H1 (cell line): ENCODE measurements around the gene PRRG1. TPM values are rescaled to one million over a fixed set of nuclear protein-coding genes. Genes with fewer than 3 reads are reported as not detected.

ENCODE experiments used
- CTCF ChIA-PET: fragments of 300-600 bp; sonication (Branson Sonifier 250); formaldehyde crosslinking; loops from one replicate; lab custom pipeline; 2021; ENCODE audit not compliant: partially characterized antibody; lab: Charles Lee
- POLR2A ChIA-PET: fragments of 300-600 bp; sonication (Branson Sonifier 250); formaldehyde crosslinking; loops from one replicate; lab custom pipeline; 2021; ENCODE audit warnings: inconsistent platforms; ENCODE audit not compliant: partially characterized antibody; lab: Charles Lee
- DNase-seq, 2 experiments: peaks; one replicate each; pipeline versions ENCODE4 v3.0.0 to v3.0.0-alpha.2; 2010 to 2022; ENCODE audit warnings: low spot score in 2 of 2, low read depth in 1 of 2, mixed read lengths in 1 of 2
- FAIRE-seq: peaks from 2 replicates; lab custom pipeline; 2011; peaks lifted over from hg19 to GRCh38; lab: Jason Lieb, UNC
- H2AFZ ChIP-seq: 2 replicates; pipeline ENCODE4 v1.8.1; 2012; ENCODE audit warnings: low read length, inconsistent platforms
- H2AK5ac ChIP-seq: 2 replicates; pipeline ENCODE4 v1.6.1; 2013; ENCODE audit warnings: low read depth, low read length
- H2BK120ac ChIP-seq: replicated peaks from 2 replicates; pipeline ENCODE3; 2013; ENCODE audit warnings: low read depth, low read length, inconsistent platforms
- H2BK12ac ChIP-seq: 2 replicates; pipeline ENCODE4 v1.6.1; 2013; ENCODE audit warnings: low read depth, low read length
- H2BK15ac ChIP-seq: 2 replicates; pipeline ENCODE4 v1.6.1; 2013; ENCODE audit warnings: low read length
- H2BK20ac ChIP-seq: 2 replicates; pipeline ENCODE4 v1.6.1; 2013; ENCODE audit warnings: low read length
- H2BK5ac ChIP-seq: 2 replicates; pipeline ENCODE4 v1.6.1; 2013; ENCODE audit warnings: low read depth, low read length
- H3K14ac ChIP-seq: 2 replicates; pipeline ENCODE4 v1.6.1; 2013; ENCODE audit warnings: inconsistent platforms; ENCODE audit not compliant: insufficient read length
- H3K18ac ChIP-seq: 2 replicates; pipeline ENCODE4 v1.6.1; 2013; ENCODE audit warnings: low read length; ENCODE audit errors: extremely low read depth
- H3K23ac ChIP-seq: 2 replicates; pipeline ENCODE4 v1.6.1; 2013; ENCODE audit warnings: inconsistent platforms; ENCODE audit not compliant: insufficient read length
- H3K23me2 ChIP-seq: 2 replicates; pipeline ENCODE4 v1.6.1; 2013; ENCODE audit warnings: low read depth, low read length
- H3K27ac ChIP-seq: 2 replicates; pipeline ENCODE4 v1.6.1; 2011; ENCODE audit warnings: low read depth, low read length, inconsistent platforms
- H3K27me3 ChIP-seq, 4 experiments: replicated peaks in 1 of 4; 1 replicate in 1 of 4; 2 replicates in 3 of 4; pipeline versions ENCODE4 v1.6.1 to v1.8.1; 2011 to 2013; ENCODE audit warnings: low read length in 3 of 4, mild to moderate bottlenecking in 3 of 4, inconsistent platforms in 2 of 4, mixed read lengths in 2 of 4, moderate library complexity in 1 of 4; ENCODE audit not compliant: control insufficient read depth in 3 of 4, insufficient read depth in 3 of 4; ENCODE audit errors: extremely low read depth in 1 of 4
- H3K36me3 ChIP-seq, 4 experiments: 2 replicates each; pipeline versions ENCODE4 v1.6.1 to v1.8.1; 2011 to 2013; ENCODE audit warnings: mild to moderate bottlenecking in 4 of 4, low read length in 3 of 4, moderate library complexity in 2 of 4, control low read depth in 1 of 4, inconsistent platforms in 1 of 4; ENCODE audit not compliant: insufficient read depth in 4 of 4, control insufficient read depth in 2 of 4
- H3K4ac ChIP-seq: replicated peaks from 2 replicates; pipeline ENCODE3; 2013; ENCODE audit warnings: low read length, low read depth, mixed read lengths, inconsistent platforms; ENCODE audit not compliant: insufficient read length
- H3K4me1 ChIP-seq, 4 experiments: replicated peaks in 1 of 4; 1 replicate in 1 of 4; 2 replicates in 3 of 4; pipeline versions ENCODE4 v1.6.1 to v1.8.1; 2011 to 2013; ENCODE audit warnings: low read length in 3 of 4, inconsistent platforms in 2 of 4, mixed read lengths in 1 of 4; ENCODE audit not compliant: insufficient read depth in 4 of 4, control insufficient read depth in 3 of 4
- H3K4me2 ChIP-seq, 2 experiments: 2 replicates each; pipeline versions ENCODE4 v1.6.1 to v1.8.1; 2011 to 2013; ENCODE audit warnings: low read depth in 2 of 2, low read length in 2 of 2, control low read depth in 1 of 2, inconsistent platforms in 1 of 2, mild to moderate bottlenecking in 1 of 2; ENCODE audit not compliant: insufficient read depth in 1 of 2
- H3K4me3 ChIP-seq, 4 experiments: fragments of 200-600, 300-600 bp in 1 of 4; sonication (generic), shearing (Covaris generic), sonication (Bioruptor Twin) in 1 of 4; 2 replicates each; pipeline versions ENCODE4 v1.5.1 to v1.8.1; 2011 to 2016; ENCODE audit warnings: low read length in 4 of 4, low read depth in 3 of 4, control low read depth in 2 of 4, inconsistent platforms in 2 of 4, mild to moderate bottlenecking in 2 of 4, mixed read lengths in 1 of 4, moderate library complexity in 1 of 4; ENCODE audit not compliant: insufficient read depth in 2 of 4; ENCODE audit errors: extremely low read depth in 1 of 4
- H3K56ac ChIP-seq: replicated peaks from 2 replicates; pipeline ENCODE3; 2013; ENCODE audit warnings: low read depth, mild to moderate bottlenecking, mixed read lengths, low read length, inconsistent platforms; ENCODE audit not compliant: insufficient read length
- H3K79me1 ChIP-seq: 2 replicates; pipeline ENCODE4 v1.6.1; 2013; ENCODE audit warnings: low read depth, low read length, control low read depth
- H3K79me2 ChIP-seq, 2 experiments: 2 replicates each; pipeline versions ENCODE4 v1.6.1 to v1.8.1; 2012 to 2013; ENCODE audit warnings: low read length in 2 of 2, mild to moderate bottlenecking in 2 of 2, inconsistent platforms in 1 of 2; ENCODE audit not compliant: insufficient read depth in 2 of 2, control insufficient read depth in 1 of 2
- H3K9ac ChIP-seq, 4 experiments: replicated peaks in 1 of 4; 1 replicate in 1 of 4; 2 replicates in 3 of 4; pipeline versions ENCODE4 v1.6.1 to v1.8.1; 2011 to 2013; ENCODE audit warnings: low read depth in 3 of 4, low read length in 3 of 4, control low read depth in 2 of 4, mild to moderate bottlenecking in 2 of 4, moderate library complexity in 2 of 4, inconsistent platforms in 1 of 4; ENCODE audit errors: extremely low read depth in 1 of 4
- H3K9me3 ChIP-seq, 2 experiments: 2 replicates each; pipeline versions ENCODE4 v1.6.1 to v1.8.1; 2012 to 2013; ENCODE audit warnings: mild to moderate bottlenecking in 2 of 2, moderate library complexity in 2 of 2, control low read depth in 1 of 2, inconsistent platforms in 1 of 2, low read depth in 1 of 2, low read length in 1 of 2, mixed read lengths in 1 of 2; ENCODE audit not compliant: insufficient read depth in 2 of 2
- H4K20me1 ChIP-seq, 2 experiments: replicated peaks in 1 of 2; 2 replicates each; pipeline versions ENCODE3 to v1.8.1; 2011 to 2013; ENCODE audit warnings: inconsistent platforms in 2 of 2, low read length in 2 of 2, mild to moderate bottlenecking in 1 of 2; ENCODE audit not compliant: insufficient read depth in 2 of 2, control insufficient read depth in 1 of 2
- H4K5ac ChIP-seq: 2 replicates; pipeline ENCODE4 v1.6.1; 2013; ENCODE audit warnings: low read length, low read depth, mixed read lengths, inconsistent platforms; ENCODE audit not compliant: insufficient read length
- H4K8ac ChIP-seq: 2 replicates; pipeline ENCODE4 v1.8.0; 2013; ENCODE audit warnings: mild to moderate bottlenecking, moderate library complexity, low read length, inconsistent platforms; ENCODE audit not compliant: insufficient read depth; ENCODE audit errors: extremely low read depth
- H4K91ac ChIP-seq: replicated peaks from 2 replicates; pipeline ENCODE3; 2013; ENCODE audit warnings: low read length, mixed read lengths, inconsistent platforms; ENCODE audit not compliant: insufficient read length
- BACH1 ChIP-seq: IDR thresholded peaks from 2 replicates; pipeline ENCODE4 v1.6.1; 2012; ENCODE audit warnings: low read length, improper control_type of control experiment
- BCL11A ChIP-seq, 2 experiments: IDR thresholded peaks; one replicate each; pipeline ENCODE4 v1.6.1; 2011; ENCODE audit warnings: low read depth in 2 of 2, low read length in 2 of 2, mild to moderate bottlenecking in 2 of 2
- FOSL1 ChIP-seq: IDR thresholded peaks from 2 replicates; pipeline ENCODE4 v1.6.1; 2011; ENCODE audit warnings: mild to moderate bottlenecking, low read depth, low read length, moderate library complexity; ENCODE audit not compliant: insufficient read depth
- GTF2F1 ChIP-seq: IDR thresholded peaks from 2 replicates; pipeline ENCODE4 v1.6.1; 2012; ENCODE audit warnings: low read depth, low read length, improper control_type of control experiment, borderline replicate concordance
- HDAC2 ChIP-seq, 2 experiments: fragments of 300-600 bp in 1 of 2; sonication (generic) in 1 of 2; IDR thresholded peaks; 2 replicates each; pipeline ENCODE4 v1.6.1; 2011 to 2012; ENCODE audit warnings: low read depth in 2 of 2, low read length in 2 of 2, mild to moderate bottlenecking in 2 of 2, moderate library complexity in 2 of 2, borderline replicate concordance in 1 of 2, inconsistent platforms in 1 of 2
- KDM4A ChIP-seq: IDR thresholded peaks from one replicate; pipeline ENCODE4 v1.7.1; 2012; ENCODE audit warnings: low read depth, mild to moderate bottlenecking, moderate library complexity, low read length, inconsistent platforms; ENCODE audit not compliant: severe bottlenecking
- NRF1 ChIP-seq: IDR thresholded peaks from 2 replicates; pipeline ENCODE4 v1.6.1; 2011; ENCODE audit warnings: mild to moderate bottlenecking, low read depth, low read length, improper control_type of control experiment
- RBBP5 ChIP-seq: IDR thresholded peaks from 2 replicates; pipeline ENCODE4 v1.7.1; 2012; ENCODE audit warnings: low read depth, mild to moderate bottlenecking, inconsistent platforms, low read length, moderate library complexity, borderline replicate concordance
- SP1 ChIP-seq: IDR thresholded peaks from 2 replicates; pipeline ENCODE4 v1.6.1; 2011; ENCODE audit warnings: low read depth, low read length
- SP2 ChIP-seq: IDR thresholded peaks from 2 replicates; pipeline ENCODE4 v1.6.1; 2012; ENCODE audit warnings: mild to moderate bottlenecking, low read length, inconsistent platforms
- YY1 ChIP-seq: IDR thresholded peaks from 2 replicates; pipeline ENCODE4 v1.6.1; 2011; ENCODE audit warnings: low read depth, mild to moderate bottlenecking, low read length
- WGBS, 2 experiments: shearing (Covaris generic) in 1 of 2; methylation state at CpG; one replicate each; pipeline versions ENCODE4 v1.1.6 to v1.1.7; 2013 to 2015; ENCODE audit warnings: low lambda C conversion rate in 2 of 2, mixed read lengths in 2 of 2, inconsistent platforms in 1 of 2, low coverage in 1 of 2, missing lambda C conversion rate in 1 of 2; ENCODE audit not compliant: insufficient replicate concordance in 2 of 2, insufficient coverage in 1 of 2, insufficient read length in 1 of 2; ENCODE audit errors: extremely low coverage in 1 of 2, missing lambda C conversion rate in 1 of 2; 5-methylcytosine and 5-hydroxymethylcytosine counted together
- polyA plus RNA-seq, 7 experiments: library from polyadenylated mRNA; depleted of rRNA in 3 of 7; stranded (reverse) in 5 of 7; unstranded in 2 of 7; fragments of >200 nt in 5 of 7; fragments of 200-250 nt in 2 of 7; gene quantifications; 1 replicate in 5 of 7; 2 replicates in 1 of 7; 4 replicates in 1 of 7; pipeline versions ENCODE4 v1.2.1 to v1.2.3, GENCODE V29; 2011 to 2013; ENCODE audit warnings: missing spikeins in 2 of 7, mixed read lengths in 2 of 7
- total RNA-seq: library from RNA; stranded (reverse); fragmentation: NEBNext Ultra II Directional; extraction: Animal tissue kit (Norgen Biotek cat#: 25700); gene quantifications from 2 replicates; pipeline ENCODE4 v1.2.1, GENCODE V29; 2021
- TF ChIP-seq, protein P1 (sequence below): IDR thresholded peaks from 2 replicates; pipeline ENCODE4 v1.6.1; 2011; ENCODE audit warnings: low read depth, mild to moderate bottlenecking, low read length; ENCODE audit not compliant: insufficient read depth
- TF ChIP-seq, protein P2 (sequence below): IDR thresholded peaks from 2 replicates; pipeline ENCODE4 v1.6.1; 2011; ENCODE audit warnings: low read length, improper control_type of control experiment

PRRG1 gene
- total and polyA plus RNA-seq, 2 of the 8 experiments (the other 6 are each of a cell fraction or from before 2014, with no cell fraction given), result 10.2 to 10.5 TPM

DNA sequence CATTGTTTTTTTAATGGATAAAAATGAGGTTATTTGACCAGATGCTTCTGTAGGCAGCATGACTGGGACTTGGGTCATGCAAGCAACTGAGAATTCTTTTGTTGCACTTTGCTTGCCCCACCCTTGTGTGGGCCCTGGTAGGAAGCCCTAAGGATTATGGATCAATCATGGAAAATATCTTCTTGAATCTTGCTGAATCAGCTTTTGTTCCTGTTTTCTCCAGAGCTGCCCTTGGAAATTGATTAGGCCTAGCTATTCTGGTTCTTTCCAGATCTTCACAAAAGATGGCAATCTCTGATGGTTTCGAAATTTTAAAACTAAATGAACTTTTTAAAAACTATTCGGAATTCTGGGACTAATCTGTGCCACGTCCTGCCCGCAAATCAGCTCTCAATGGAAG, 58.6 kb downstream of the PRRG1 start:
- CTCF ChIA-PET, result no interaction called here
- TF ChIP-seq KDM4A (no peak), BCL11A (IDR thresholded peaks at IDR 0.05; ENCODE audit: low read depth in 2 of 2, low read length in 2 of 2) (no peak), HDAC2 (IDR thresholded peaks at IDR 0.05; ENCODE audit: borderline replicate concordance in 1 of 2, low read depth in 2 of 2, low read length in 2 of 2) (no peak), GTF2F1 (no peak), FOSL1 (no peak), NRF1 (no peak), YY1 (no peak), RBBP5 (no peak), SP1 (no peak), SP2 (no peak), BACH1 (no peak)
- TF ChIP-seq, protein P1, sequence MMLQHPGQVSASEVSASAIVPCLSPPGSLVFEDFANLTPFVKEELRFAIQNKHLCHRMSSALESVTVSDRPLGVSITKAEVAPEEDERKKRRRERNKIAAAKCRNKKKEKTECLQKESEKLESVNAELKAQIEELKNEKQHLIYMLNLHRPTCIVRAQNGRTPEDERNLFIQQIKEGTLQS, result no peak
- TF ChIP-seq, protein P2, sequence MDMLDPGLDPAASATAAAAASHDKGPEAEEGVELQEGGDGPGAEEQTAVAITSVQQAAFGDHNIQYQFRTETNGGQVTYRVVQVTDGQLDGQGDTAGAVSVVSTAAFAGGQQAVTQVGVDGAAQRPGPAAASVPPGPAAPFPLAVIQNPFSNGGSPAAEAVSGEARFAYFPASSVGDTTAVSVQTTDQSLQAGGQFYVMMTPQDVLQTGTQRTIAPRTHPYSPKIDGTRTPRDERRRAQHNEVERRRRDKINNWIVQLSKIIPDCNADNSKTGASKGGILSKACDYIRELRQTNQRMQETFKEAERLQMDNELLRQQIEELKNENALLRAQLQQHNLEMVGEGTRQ, result no peak

More for the DNA sequence above, 58.6 kb downstream of the PRRG1 start:
- Histone ChIP-seq H3K79me1 (no peaks in the 10 kb centered on the region), H3K4ac (no peak overlapping the region), H3K9ac (no peak overlapping the region), H3K56ac (no peak overlapping the region), H3K14ac (no peak overlapping the region), H2BK5ac (no peak overlapping the region), H3K9me3 (no peaks in the 10 kb centered on the region), H3K4me2 (no peak overlapping the region), H4K20me1 (no peaks in the 10 kb centered on the region), H2BK12ac (no peak overlapping the region), H3K18ac (no peak overlapping the region), H3K27ac (no peak overlapping the region), H4K8ac (no peak overlapping the region), H3K27me3 (no peaks in the 10 kb centered on the region), H3K23ac (no peak overlapping the region), H4K91ac (no peak overlapping the region), H2BK20ac (no peak overlapping the region), H3K36me3 (peaks cover 0 to 2% (median 0%) of the 10 kb centered on the region in 4 experiments; a peak in 1 of 8 replicates), H4K5ac (no peak overlapping the region), H3K4me1 (peaks cover 0 to 3% (median 0%) of the 10 kb centered on the region in 4 experiments; a peak in 1 of 7 replicates), H3K79me2 (no peaks in the 10 kb centered on the region; a peak in 1 of 4 replicates), H2AK5ac (no peak overlapping the region), H2AFZ (no peak overlapping the region), H2BK120ac (no peak overlapping the region), H3K23me2 (no peaks in the 10 kb centered on the region), H2BK15ac (no peak overlapping the region), H3K4me3 (no peak overlapping the region)
- no peak for DNase-seq
- 89% methylated on average over 4 of the region's 4 CpGs; no CpG with 5 or more reads in 1 of the 2 experiments for WGBS, 2 experiments
- POLR2A ChIA-PET, result no interaction called here
- no peak for FAIRE-seq
